Gastrocnemius medialis (tissue), 4 donors: Measurements from ENCODE around the gene COX8C.

Experiments
- POLR2A ChIP-seq, 2 donors: fragments of 450-650 bp; IDR thresholded peaks; one replicate each; pipeline ENCODE4 v1.6.1; 2017; ENCODE audit warnings: antibody characterized with exemption in 2 of 2, mild to moderate bottlenecking in 2 of 2, moderate library complexity in 2 of 2
- TF ChIP-seq, protein P1 (sequence below), 5 experiments: fragments of 450-650 bp in 3 of 5; fragments of 200-600 bp in 2 of 5; sonication (generic) in 2 of 5; IDR thresholded peaks in 4 of 5; conservative IDR thresholded peaks in 1 of 5; 1 replicate in 4 of 5; 2 replicates in 1 of 5; pipeline ENCODE4 v1.5.1; 2016 to 2019; ENCODE audit warnings: antibody characterized with exemption in 5 of 5, mild to moderate bottlenecking in 3 of 5, moderate library complexity in 3 of 5

DNA sequence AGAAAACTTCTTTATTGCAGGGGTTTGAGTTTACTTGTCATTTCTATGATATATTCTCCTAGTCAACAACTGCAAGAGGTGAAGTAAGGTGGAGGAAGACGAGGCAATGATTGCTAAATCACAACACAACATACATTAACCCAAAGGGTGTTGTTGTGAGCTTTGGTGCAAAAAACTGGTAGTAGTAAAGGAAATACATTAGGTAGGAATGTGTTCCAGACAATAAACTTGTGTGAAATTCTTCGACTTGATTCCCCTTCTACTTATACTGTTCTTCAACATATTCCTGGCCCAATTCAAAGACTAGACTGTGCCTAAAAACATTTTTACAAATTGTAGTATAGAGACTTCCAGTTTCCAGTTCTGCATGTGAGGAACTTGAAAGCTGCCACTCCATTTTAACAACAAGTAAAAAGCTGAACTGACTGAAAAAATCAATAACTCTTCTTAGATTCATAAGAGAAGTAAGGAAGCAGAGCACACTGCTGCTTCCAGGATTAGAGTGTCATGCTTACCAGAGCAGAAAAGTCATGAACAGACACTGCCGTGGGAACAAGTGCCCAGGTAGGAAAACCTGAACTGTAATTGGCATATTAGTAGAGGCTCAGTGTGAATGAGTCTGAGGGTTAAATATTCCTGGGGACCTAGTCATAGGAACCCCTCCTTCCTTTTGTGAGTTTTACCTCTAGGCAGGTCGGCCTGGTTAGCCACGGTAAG, 22.2 kb downstream of the COX8C start:
- TF ChIP-seq, protein P1, sequence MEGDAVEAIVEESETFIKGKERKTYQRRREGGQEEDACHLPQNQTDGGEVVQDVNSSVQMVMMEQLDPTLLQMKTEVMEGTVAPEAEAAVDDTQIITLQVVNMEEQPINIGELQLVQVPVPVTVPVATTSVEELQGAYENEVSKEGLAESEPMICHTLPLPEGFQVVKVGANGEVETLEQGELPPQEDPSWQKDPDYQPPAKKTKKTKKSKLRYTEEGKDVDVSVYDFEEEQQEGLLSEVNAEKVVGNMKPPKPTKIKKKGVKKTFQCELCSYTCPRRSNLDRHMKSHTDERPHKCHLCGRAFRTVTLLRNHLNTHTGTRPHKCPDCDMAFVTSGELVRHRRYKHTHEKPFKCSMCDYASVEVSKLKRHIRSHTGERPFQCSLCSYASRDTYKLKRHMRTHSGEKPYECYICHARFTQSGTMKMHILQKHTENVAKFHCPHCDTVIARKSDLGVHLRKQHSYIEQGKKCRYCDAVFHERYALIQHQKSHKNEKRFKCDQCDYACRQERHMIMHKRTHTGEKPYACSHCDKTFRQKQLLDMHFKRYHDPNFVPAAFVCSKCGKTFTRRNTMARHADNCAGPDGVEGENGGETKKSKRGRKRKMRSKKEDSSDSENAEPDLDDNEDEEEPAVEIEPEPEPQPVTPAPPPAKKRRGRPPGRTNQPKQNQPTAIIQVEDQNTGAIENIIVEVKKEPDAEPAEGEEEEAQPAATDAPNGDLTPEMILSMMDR (IDR thresholded peaks at IDR 0.05 in 4 of 5, conservative IDR thresholded peaks at IDR 0.05 in 1 of 5), result no peak
- no peak for TF ChIP-seq POLR2A (IDR thresholded peaks at IDR 0.05)
